Measurements from ENCODE around the gene SUGCT. TPM values are rescaled to one million over a fixed set of nuclear protein-coding genes. Genes with fewer than 3 reads are reported as not detected.

SUGCT gene
- total RNA-seq, 1 experiment from 2014 or later = 5.4 TPM

- H3K27ac Mint-ChIP-seq = no peak overlapping the region; a peak in 1 of 7 replicates
- WGBS (ENCODE audit: extremely low coverage, insufficient read length, low lambda C conversion rate) = no CpG with 5 or more reads among the region's 3 CpGs
These were observed 165.4 kb downstream of the SUGCT start for GRCh38 chr7:40300146-40300670.

More at GRCh38 chr7:40300146-40300670, 165.4 kb downstream of the SUGCT start:
- no peak overlapping the region for H2BK120ac ChIP-seq (ENCODE audit: low read depth, low read length, poor library complexity, severe bottlenecking)
- H3K23me2 ChIP-seq (ENCODE audit: insufficient read length, low read depth, low read length, poor library complexity, severe bottlenecking) = no peaks in the 10 kb centered on the region
- H3K79me2 ChIP-seq (ENCODE audit: insufficient read depth, low read length) = no peaks in the 10 kb centered on the region
- no peak overlapping the region for H3K18ac ChIP-seq (ENCODE audit: insufficient read length, low read depth, low read length)
- no peak overlapping the region for H2AFZ ChIP-seq (ENCODE audit: low read length)
- Mint-ChIP-seq H3K27me3 (ENCODE audit: low read depth) (no peaks in the 10 kb centered on the region), H3K4me1 (peaks cover 6 to 28% of the 10 kb centered on the region in 2 experiments), H3K9me3 (no peaks in the 10 kb centered on the region), H3K36me3 (ENCODE audit: insufficient read depth in 1 of 3, low read depth in 3 of 3) (no peaks in the 10 kb centered on the region), H3K4me3 (no peak overlapping the region)
- H4K8ac ChIP-seq (replicated peaks; ENCODE audit: insufficient read length, low read depth, low read length) = no peak overlapping the region
- H3K4ac ChIP-seq (ENCODE audit: low read depth, low read length) = no peak overlapping the region
- H3K9ac ChIP-seq (ENCODE audit: extremely low read depth, insufficient read length, low read length) = no peak overlapping the region
- no peak overlapping the region for H2AK5ac ChIP-seq (ENCODE audit: insufficient read length, low read length)
- H4K91ac ChIP-seq (ENCODE audit: insufficient read length, low read depth, low read length) = no peak overlapping the region
- H3K9me3 ChIP-seq (ENCODE audit: control insufficient read depth, low read depth, low read length) = no peaks in the 10 kb centered on the region
- no peaks in the 10 kb centered on the region; the same call in 1 of the 2 replicates for H3K4me1 ChIP-seq (ENCODE audit: insufficient read depth, low read length)
- H2BK15ac ChIP-seq (ENCODE audit: low read depth, low read length) = no peak overlapping the region
- H4K20me1 ChIP-seq (ENCODE audit: control insufficient read depth, insufficient read depth, insufficient read length) = no peaks in the 10 kb centered on the region
- H3T11ph ChIP-seq (ENCODE audit: low read length) = no peak overlapping the region
- H3K27ac ChIP-seq (ENCODE audit: insufficient read length, low read depth, low read length) = no peak overlapping the region
- H3K56ac ChIP-seq (ENCODE audit: insufficient read length, low read depth, low read length) = no peak overlapping the region
- no peak for TF ChIP-seq CTCF (conservative IDR thresholded peaks at IDR 0.05)
- H2BK20ac ChIP-seq (ENCODE audit: low read depth, low read length, poor library complexity, severe bottlenecking) = no peak overlapping the region
- no peak overlapping the region for H3K14ac ChIP-seq (ENCODE audit: insufficient read depth, low read length)
- DNase-seq = no peak
- H3K79me1 ChIP-seq (ENCODE audit: insufficient read depth, low read depth, low read length, poor library complexity, severe bottlenecking) = no peaks in the 10 kb centered on the region
- H4K5ac ChIP-seq (ENCODE audit: insufficient read length, low read depth, low read length) = no peak overlapping the region
- H2BK12ac ChIP-seq (ENCODE audit: insufficient read length, low read depth, low read length) = no peak overlapping the region
- no peaks in the 10 kb centered on the region for H3K27me3 ChIP-seq (ENCODE audit: insufficient read depth, low read length)
- H3K23ac ChIP-seq (ENCODE audit: insufficient read length, low read depth, low read length) = no peak overlapping the region
- no peak overlapping the region for H2BK5ac ChIP-seq (ENCODE audit: insufficient read length, low read length)
- no peak overlapping the region for H3K4me2 ChIP-seq (ENCODE audit: insufficient read depth, insufficient read length, low read length)
